ENCODE results near the gene CBLIF.
"Not testable (repeated sequence)": the region's sequence is repeated elsewhere in the genome, so short reads cannot be mapped to it uniquely, and the experiment has no call there.

CBLIF gene

DNA sequence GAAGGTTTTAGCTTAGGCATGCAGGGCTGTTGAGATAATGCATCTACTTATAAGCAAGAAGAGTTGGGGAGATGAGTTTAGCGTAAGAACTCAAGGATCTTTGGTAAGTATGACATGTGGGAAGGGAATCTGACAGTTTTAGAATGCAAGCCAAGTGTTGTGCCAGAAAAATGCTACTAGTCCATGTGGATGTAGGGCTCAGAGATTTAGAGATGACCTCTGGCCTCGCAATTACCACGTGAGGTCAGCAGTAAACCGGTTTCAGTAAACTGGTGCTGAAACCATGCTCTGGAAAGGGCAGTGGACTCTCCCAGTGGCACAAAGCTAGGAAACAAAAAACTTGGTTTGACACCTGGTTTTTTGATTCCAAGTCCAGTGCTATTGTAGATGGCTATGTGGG lies 53.7 kb downstream of the CBLIF start:
- DNase-seq (ENCODE audit: low read depth), result no peak
- TF ChIP-seq, protein P1, sequence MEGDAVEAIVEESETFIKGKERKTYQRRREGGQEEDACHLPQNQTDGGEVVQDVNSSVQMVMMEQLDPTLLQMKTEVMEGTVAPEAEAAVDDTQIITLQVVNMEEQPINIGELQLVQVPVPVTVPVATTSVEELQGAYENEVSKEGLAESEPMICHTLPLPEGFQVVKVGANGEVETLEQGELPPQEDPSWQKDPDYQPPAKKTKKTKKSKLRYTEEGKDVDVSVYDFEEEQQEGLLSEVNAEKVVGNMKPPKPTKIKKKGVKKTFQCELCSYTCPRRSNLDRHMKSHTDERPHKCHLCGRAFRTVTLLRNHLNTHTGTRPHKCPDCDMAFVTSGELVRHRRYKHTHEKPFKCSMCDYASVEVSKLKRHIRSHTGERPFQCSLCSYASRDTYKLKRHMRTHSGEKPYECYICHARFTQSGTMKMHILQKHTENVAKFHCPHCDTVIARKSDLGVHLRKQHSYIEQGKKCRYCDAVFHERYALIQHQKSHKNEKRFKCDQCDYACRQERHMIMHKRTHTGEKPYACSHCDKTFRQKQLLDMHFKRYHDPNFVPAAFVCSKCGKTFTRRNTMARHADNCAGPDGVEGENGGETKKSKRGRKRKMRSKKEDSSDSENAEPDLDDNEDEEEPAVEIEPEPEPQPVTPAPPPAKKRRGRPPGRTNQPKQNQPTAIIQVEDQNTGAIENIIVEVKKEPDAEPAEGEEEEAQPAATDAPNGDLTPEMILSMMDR (IDR thresholded peaks at IDR 0.05; ENCODE audit: low read depth, low read length, missing control alignments), result no peak
- in situ Hi-C loops (cut with HindIII; ENCODE audit: low sequenced_read_pairs), result no loop called here

DNA sequence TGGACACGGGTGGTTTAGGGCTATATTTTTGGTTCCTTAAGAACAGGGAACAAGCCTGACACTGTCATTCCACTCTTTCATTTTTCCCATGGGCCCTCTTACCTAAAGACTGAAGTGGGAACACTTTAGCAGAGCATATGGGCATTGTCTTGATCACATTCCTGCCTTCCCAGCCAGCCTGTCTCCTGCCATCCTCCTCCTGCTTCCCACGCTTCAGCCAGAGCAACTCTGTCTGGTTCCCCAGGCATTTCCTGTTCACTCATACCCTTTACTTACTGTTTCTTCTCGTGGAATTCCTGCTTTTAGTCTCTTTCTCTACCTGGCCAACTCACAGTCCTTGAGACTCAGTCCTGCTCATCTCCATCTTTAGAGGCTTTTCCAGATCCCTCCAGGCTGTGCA lies 57.5 kb downstream of the CBLIF start:
- TF ChIP-seq, protein P1 (IDR thresholded peaks at IDR 0.05; ENCODE audit: low read depth, low read length, missing control alignments), result no peak
- in situ Hi-C loops (cut with HindIII; ENCODE audit: low sequenced_read_pairs), result no loop called here
- H3K4me3 ChIP-seq (ENCODE audit: low read depth, low read length), result no peak overlapping the region
- DNase-seq (ENCODE audit: low read depth), result no peak

More for the DNA sequence above, 53.7 kb downstream of the CBLIF start:
- no peak overlapping the region for H3K4me3 ChIP-seq (ENCODE audit: low read depth, low read length)

DNA sequence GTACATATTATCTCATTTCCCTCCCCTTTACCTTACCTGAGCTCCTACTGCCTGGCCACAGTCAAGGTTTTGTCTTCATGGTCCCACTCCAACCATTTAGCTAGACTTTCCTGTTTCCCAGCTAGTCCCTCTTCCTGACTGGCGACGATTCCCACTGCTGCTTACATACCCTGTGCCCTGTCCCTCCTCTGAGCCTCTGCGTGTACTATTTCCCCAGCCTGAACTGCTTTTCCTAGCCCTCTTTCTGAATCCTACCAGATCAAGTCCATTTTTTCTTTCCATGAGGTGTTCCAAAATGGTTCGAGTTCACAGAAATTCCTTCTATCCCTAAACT lies 58.1 kb downstream of the CBLIF start:
- TF ChIP-seq, protein P1 (IDR thresholded peaks at IDR 0.05; ENCODE audit: low read depth, low read length, missing control alignments), result no peak
- H3K4me3 ChIP-seq (ENCODE audit: low read depth, low read length), result no peak overlapping the region

DNA sequence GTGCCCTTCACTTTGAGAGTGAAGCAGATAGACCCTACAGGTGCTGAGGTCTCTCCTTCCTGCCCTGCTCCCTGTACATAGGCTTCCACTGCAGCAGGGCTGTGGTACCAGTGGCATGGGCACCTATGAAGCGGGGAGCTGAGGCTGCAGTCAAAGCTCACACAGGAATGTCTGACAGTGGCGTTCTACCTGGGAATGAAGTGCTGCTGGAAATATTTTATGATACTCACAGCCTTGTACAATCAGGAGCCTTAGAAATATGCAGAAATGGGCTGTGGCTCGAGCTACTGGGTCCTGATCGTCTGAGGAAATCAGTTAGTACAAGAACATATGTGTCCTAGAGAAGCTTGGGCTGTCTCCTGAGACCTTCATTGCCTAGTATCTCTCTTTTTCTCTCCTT lies 59.5 kb downstream of the CBLIF start:
- no peak overlapping the region for H3K4me3 ChIP-seq (ENCODE audit: low read depth, low read length)
- DNase-seq (ENCODE audit: low read depth), result no peak
- in situ Hi-C loops (cut with HindIII; ENCODE audit: low sequenced_read_pairs), result no loop called here
- TF ChIP-seq, protein P1 (IDR thresholded peaks at IDR 0.05; ENCODE audit: low read depth, low read length, missing control alignments), result no peak

More for the DNA sequence above, 58.1 kb downstream of the CBLIF start:
- in situ Hi-C loops (cut with HindIII; ENCODE audit: low sequenced_read_pairs), result no loop called here
- no peak for DNase-seq (ENCODE audit: low read depth)

DNA sequence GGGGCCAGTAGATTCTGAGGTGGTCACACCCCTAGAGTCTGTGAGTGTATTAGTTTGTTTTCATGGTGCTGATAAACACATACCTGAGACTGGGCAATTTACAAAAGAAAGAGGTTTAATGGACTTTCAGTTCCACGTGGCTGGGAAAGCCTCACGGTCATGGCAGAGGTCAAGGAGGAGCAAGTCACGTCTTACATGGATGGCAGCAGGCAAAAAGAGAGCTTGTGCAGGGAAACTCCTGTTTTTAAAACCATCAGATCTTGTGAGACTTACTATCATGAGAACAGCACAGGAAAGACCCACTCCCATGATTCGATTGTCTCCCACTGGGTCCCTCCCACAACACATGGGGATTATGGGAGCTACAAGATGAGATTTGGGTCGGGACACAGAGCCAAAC lies 60.9 kb downstream of the CBLIF start:
- in situ Hi-C loops (cut with HindIII; ENCODE audit: low sequenced_read_pairs); H3K4me3 ChIP-seq (ENCODE audit: low read depth, low read length); DNase-seq (ENCODE audit: low read depth): not testable (repeated sequence)

DNA sequence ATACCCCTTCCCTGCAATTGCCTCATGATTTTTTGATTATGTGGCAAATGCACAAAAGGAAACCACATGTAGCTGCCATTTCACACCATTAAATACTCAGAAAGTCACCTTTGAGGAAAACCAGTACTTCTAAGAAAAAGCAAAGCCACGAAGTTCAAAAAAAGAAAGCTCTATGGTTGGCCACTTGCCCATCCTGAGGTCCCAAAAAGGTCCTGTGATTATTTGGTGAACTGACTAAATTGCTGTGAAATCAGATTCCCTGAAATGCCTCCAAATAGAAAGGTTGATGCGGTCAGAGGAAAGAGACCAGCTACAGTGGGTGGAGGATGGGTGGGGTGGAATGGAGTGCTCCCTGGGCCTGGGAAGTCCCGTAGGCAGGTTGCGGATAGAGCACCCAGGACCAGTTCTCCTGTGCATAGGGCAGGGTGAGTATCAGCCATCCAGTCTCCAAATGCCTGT lies 61.6 kb downstream of the CBLIF start:
- no peak for DNase-seq (ENCODE audit: low read depth)
- in situ Hi-C loops (cut with HindIII; ENCODE audit: low sequenced_read_pairs), result no loop called here
- TF ChIP-seq, protein P1 (IDR thresholded peaks at IDR 0.05; ENCODE audit: low read depth, low read length, missing control alignments), result no peak
- no peak overlapping the region for H3K4me3 ChIP-seq (ENCODE audit: low read depth, low read length)

DNA sequence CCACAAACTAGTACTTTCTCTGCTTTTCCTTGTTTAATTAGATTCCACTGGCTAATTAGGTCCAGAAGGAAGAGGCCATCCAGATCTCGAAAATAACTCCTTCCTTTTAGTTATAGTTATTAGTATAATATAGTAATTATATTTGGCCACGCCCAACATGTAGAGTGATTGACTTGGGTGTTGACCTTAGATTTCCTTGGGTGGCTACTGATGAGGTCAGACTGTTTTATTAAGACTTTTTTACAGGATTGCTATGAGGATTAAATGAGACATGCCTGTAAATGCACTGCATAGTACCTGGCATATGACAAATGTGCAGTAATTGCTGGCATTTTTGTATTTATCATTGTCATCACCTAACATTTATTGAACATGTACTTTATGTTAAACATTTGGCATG lies 63.2 kb downstream of the CBLIF start:
- DNase-seq (ENCODE audit: low read depth), result no peak
- H3K4me3 ChIP-seq (ENCODE audit: low read depth, low read length), result no peak overlapping the region
- in situ Hi-C loops (cut with HindIII; ENCODE audit: low sequenced_read_pairs), result no loop called here
- TF ChIP-seq, protein P1 (IDR thresholded peaks at IDR 0.05; ENCODE audit: low read depth, low read length, missing control alignments), result no peak

Measured in astrocyte of the cerebellum (primary cell).